ENCODE results near the gene LRRC4C. TPM values are rescaled to one million over a fixed set of nuclear protein-coding genes. Genes with fewer than 3 reads are reported as not detected.

LRRC4C gene
- total RNA-seq, 1 donor from 2014 or later, result 1.5 TPM

DNA sequence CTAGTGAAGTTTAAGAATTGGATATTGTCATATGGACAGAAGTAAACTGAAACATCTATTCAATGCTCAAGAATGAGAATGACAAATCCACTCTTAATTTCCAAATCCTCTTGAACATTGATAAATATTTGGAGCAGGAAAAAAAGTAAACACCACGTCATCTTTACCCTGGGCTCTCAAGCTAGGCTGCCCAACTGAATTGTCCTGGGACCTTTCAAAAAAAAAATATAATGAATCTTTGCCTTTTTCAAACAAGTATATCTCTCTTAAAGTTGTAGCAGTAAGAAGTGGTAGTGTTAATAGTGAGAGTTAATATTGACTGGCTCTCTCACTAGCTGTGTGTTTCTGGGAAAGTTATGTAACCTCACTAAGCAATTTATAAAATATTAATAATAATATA is 374.3 kb downstream of the LRRC4C start:
- H3K27me3 ChIP-seq (ENCODE audit: control insufficient read depth, insufficient read depth, low read length), result no peaks in the 10 kb centered on the region
- no peak for DNase-seq (ENCODE audit: low read depth)
- TF ChIP-seq CTCF (IDR thresholded peaks at IDR 0.05; ENCODE audit: insufficient read depth, low read length, poor library complexity, severe bottlenecking), result no peak
- H3K36me3 ChIP-seq (ENCODE audit: control insufficient read depth, insufficient read depth, low read length), result no peaks in the 10 kb centered on the region
- H3K4me3 ChIP-seq (ENCODE audit: low read depth, low read length), result no peak overlapping the region

GRCh38 chr11:41081756-41082285 is 377.6 kb downstream of the LRRC4C start:
- Histone ChIP-seq H3K36me3 (ENCODE audit: control insufficient read depth, insufficient read depth, low read length) (no peaks in the 10 kb centered on the region), H3K4me3 (ENCODE audit: low read depth, low read length) (no peak overlapping the region), H3K27me3 (ENCODE audit: control insufficient read depth, insufficient read depth, low read length) (no peaks in the 10 kb centered on the region)
- no peak for TF ChIP-seq CTCF (IDR thresholded peaks at IDR 0.05; ENCODE audit: insufficient read depth, low read length, poor library complexity, severe bottlenecking)
- no peak for DNase-seq (ENCODE audit: low read depth)

GRCh38 chr11:41074318-41074717 is 385.1 kb downstream of the LRRC4C start:
- no peak for DNase-seq (ENCODE audit: low read depth)
- Histone ChIP-seq H3K4me3 (ENCODE audit: low read depth, low read length) (no peak overlapping the region), H3K27me3 (ENCODE audit: control insufficient read depth, insufficient read depth, low read length) (no peaks in the 10 kb centered on the region), H3K36me3 (ENCODE audit: control insufficient read depth, insufficient read depth, low read length) (no peaks in the 10 kb centered on the region)
- TF ChIP-seq CTCF (IDR thresholded peaks at IDR 0.05; ENCODE audit: insufficient read depth, low read length, poor library complexity, severe bottlenecking), result no peak

- no peak overlapping the region for H3K4me3 ChIP-seq (ENCODE audit: low read depth, low read length)
Observed at GRCh38 chr11:41065432-41065831, 394.0 kb downstream of the LRRC4C start.

DNA sequence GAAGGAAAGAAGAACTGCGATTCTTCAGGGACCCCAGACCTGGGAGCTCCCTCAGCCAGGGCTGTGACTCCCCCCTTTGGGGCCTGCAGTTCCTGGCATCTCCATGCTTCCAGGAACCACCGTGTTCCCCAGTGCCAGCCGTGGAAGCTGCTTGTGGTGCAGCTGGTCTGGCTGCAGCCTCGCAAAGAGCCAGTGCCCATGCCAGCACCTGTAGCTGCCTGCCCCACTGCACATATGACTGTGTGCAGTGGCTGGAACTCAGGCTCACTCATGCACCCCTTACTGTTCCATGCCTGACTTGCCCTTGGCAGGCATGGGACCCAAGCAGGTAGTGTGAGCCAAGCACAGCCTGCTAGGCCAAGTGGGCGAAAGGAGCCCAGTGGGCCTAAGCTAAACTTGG is 401.3 kb downstream of the LRRC4C start:
- no peak for DNase-seq (ENCODE audit: low read depth)
- Histone ChIP-seq H3K27me3 (ENCODE audit: control insufficient read depth, insufficient read depth, low read length) (no peaks in the 10 kb centered on the region), H3K4me3 (ENCODE audit: low read depth, low read length) (no peak overlapping the region), H3K36me3 (ENCODE audit: control insufficient read depth, insufficient read depth, low read length) (no peaks in the 10 kb centered on the region)
- no peak for TF ChIP-seq CTCF (IDR thresholded peaks at IDR 0.05; ENCODE audit: insufficient read depth, low read length, poor library complexity, severe bottlenecking)

More at GRCh38 chr11:41065432-41065831, 394.0 kb downstream of the LRRC4C start:
- DNase-seq (ENCODE audit: low read depth), result no peak
- Histone ChIP-seq H3K27me3 (ENCODE audit: control insufficient read depth, insufficient read depth, low read length) (no peaks in the 10 kb centered on the region), H3K36me3 (ENCODE audit: control insufficient read depth, insufficient read depth, low read length) (no peaks in the 10 kb centered on the region)
- no peak for TF ChIP-seq CTCF (IDR thresholded peaks at IDR 0.05; ENCODE audit: insufficient read depth, low read length, poor library complexity, severe bottlenecking)

- no peaks in the 10 kb centered on the region for H3K36me3 ChIP-seq (ENCODE audit: control insufficient read depth, insufficient read depth, low read length)
- no peak for DNase-seq (ENCODE audit: low read depth)
- TF ChIP-seq CTCF (IDR thresholded peaks at IDR 0.05; ENCODE audit: insufficient read depth, low read length, poor library complexity, severe bottlenecking), result no peak
Observed at GRCh38 chr11:41056892-41057569, 402.4 kb downstream of the LRRC4C start.

More at GRCh38 chr11:41056892-41057569, 402.4 kb downstream of the LRRC4C start:
- Histone ChIP-seq H3K27me3 (ENCODE audit: control insufficient read depth, insufficient read depth, low read length) (no peaks in the 10 kb centered on the region), H3K4me3 (ENCODE audit: low read depth, low read length) (no peak overlapping the region)

Data from kidney epithelial cell (primary cell).